K562 (cell line): ENCODE results near the gene OR2B6. TPM values are rescaled to one million over a fixed set of nuclear protein-coding genes. Genes with fewer than 3 reads are reported as not detected.

Experiments
- ATAC-seq: fragments of 200-7000 bp; cut with Tn5 transposase; 3 replicates; pipeline ENCODE4 v1.9.1; 2020; ENCODE audit warnings: moderate library complexity
- BruUV-seq: library from RNA; stranded (reverse); fragments of 400-500 nt; replicated peaks from 2 replicates; lab custom pipeline; 2021; lab: Mats Ljungman, UMichigan
- CTCF ChIA-PET: fragments of 300-600 bp; formaldehyde crosslinking; extraction: SDS; loops from one replicate; lab custom pipeline; 2021; ENCODE audit warnings: low intra/inter-chr PET ratio; lab: Yijun Ruan, JAX
- POLR2A ChIA-PET: fragments of 300-600, 350-650 bp; sonication (Branson Sonifier 250); formaldehyde crosslinking; extraction: SDS; loops from one replicate; lab custom pipeline; 2021; ENCODE audit warnings: antibody characterized with exemption, inconsistent platforms; lab: Yijun Ruan, JAX
- DNase-seq, 4 experiments: peaks; one replicate each; pipeline versions ENCODE4 v3.0.0 to v3.0.0-alpha.2; 2011 to 2018; ENCODE audit warnings: low spot score in 3 of 4, mixed read lengths in 3 of 4; ENCODE audit errors: extremely low read depth in 1 of 4
- FAIRE-seq: peaks from 2 replicates; lab custom pipeline; 2011; peaks lifted over from hg19 to GRCh38; lab: Jason Lieb, UNC
- H2AFZ ChIP-seq: 2 replicates; pipeline ENCODE4 v1.6.0; 2011; ENCODE audit warnings: low read depth, low read length, control low read depth, inconsistent platforms
- H3K27ac ChIP-seq: fragments of 200-600 bp; 3 replicates; pipeline ENCODE4 v1.8.0; 2011; ENCODE audit warnings: low read depth, mild to moderate bottlenecking, control low read depth, inconsistent platforms, low read length, moderate library complexity, mixed read lengths; ENCODE audit errors: extremely low read depth
- H3K27me3 ChIP-seq, 2 experiments: fragments of 300-600 bp in 1 of 2; 2 replicates in 1 of 2; 3 replicates in 1 of 2; pipeline versions ENCODE4 v1.6.0 to v1.8.0; 2011; ENCODE audit warnings: inconsistent platforms in 2 of 2, low read length in 2 of 2, mild to moderate bottlenecking in 1 of 2, mixed read lengths in 1 of 2, moderate library complexity in 1 of 2; ENCODE audit not compliant: control insufficient read depth in 2 of 2, insufficient read depth in 2 of 2
- H3K36me3 ChIP-seq: fragments of 300-600 bp; 3 replicates; pipeline ENCODE4 v1.8.0; 2011; ENCODE audit warnings: mild to moderate bottlenecking, low read length, inconsistent platforms; ENCODE audit not compliant: control insufficient read depth, insufficient read depth
- H3K4me1 ChIP-seq, 2 experiments: fragments of 200-600 bp in 1 of 2; replicated peaks in 1 of 2; 2 replicates in 1 of 2; 3 replicates in 1 of 2; pipeline versions ENCODE4 v1.5.1 to v1.8.0; 2011; ENCODE audit warnings: inconsistent platforms in 2 of 2, low read length in 2 of 2, mild to moderate bottlenecking in 1 of 2, mixed read lengths in 1 of 2, moderate library complexity in 1 of 2; ENCODE audit not compliant: control insufficient read depth in 2 of 2, insufficient read depth in 2 of 2
- H3K4me2 ChIP-seq: 2 replicates; pipeline ENCODE4 v1.6.1; 2011; ENCODE audit warnings: low read length, control low read depth, inconsistent platforms, mixed read lengths; ENCODE audit not compliant: insufficient read depth
- H3K4me3 ChIP-seq: fragments of 200-600 bp; sonication (generic), shearing (Covaris generic); 2 replicates; pipeline ENCODE4 v1.5.1; 2016; ENCODE audit warnings: control low read depth, inconsistent platforms
- H3K79me2 ChIP-seq: fragments of 200-600 bp; 3 replicates; pipeline ENCODE4 v1.8.0; 2011; ENCODE audit warnings: low read length, inconsistent platforms; ENCODE audit not compliant: control insufficient read depth, insufficient read depth
- H3K9ac ChIP-seq, 2 experiments: 2 replicates each; pipeline versions ENCODE4 v1.6.0 to v1.6.1; 2011; ENCODE audit warnings: low read depth in 2 of 2, low read length in 2 of 2, control low read depth in 1 of 2, inconsistent platforms in 1 of 2, mild to moderate bottlenecking in 1 of 2, mixed read lengths in 1 of 2; ENCODE audit not compliant: insufficient read depth in 1 of 2
- H3K9me1 ChIP-seq: one replicate; pipeline ENCODE4 v1.6.0; 2011; ENCODE audit warnings: inconsistent platforms, mild to moderate bottlenecking, low read length, moderate library complexity; ENCODE audit not compliant: control insufficient read depth, insufficient read depth
- H3K9me3 ChIP-seq: replicated peaks from 2 replicates; pipeline ENCODE4 v1.5.1; 2011; ENCODE audit warnings: low read depth, low read length, inconsistent platforms; ENCODE audit not compliant: control insufficient read depth, insufficient read depth
- H4K20me1 ChIP-seq: replicated peaks from 2 replicates; pipeline ENCODE4 v1.6.1; 2011; ENCODE audit warnings: low read length, inconsistent platforms, mixed read lengths; ENCODE audit not compliant: control insufficient read depth, insufficient read depth
- ATF1 ChIP-seq, 2 experiments: fragments of 450-650 bp in 1 of 2; IDR thresholded peaks; 2 replicates each; pipeline ENCODE4 v1.6.1; 2016; ENCODE audit warnings: missing compliant biosample characterization in 1 of 2, missing genetic modification characterization in 1 of 2
- C11orf30 ChIP-seq: fragments of 450-650 bp; IDR thresholded peaks from 2 replicates; pipeline ENCODE4 v1.6.1; 2016; ENCODE audit warnings: low read depth, mild to moderate bottlenecking
- CTBP1 ChIP-seq: fragments of 450-650 bp; IDR thresholded peaks from 2 replicates; pipeline ENCODE4 v1.6.1; 2016; ENCODE audit warnings: borderline replicate concordance
- DPF2 ChIP-seq: fragments of 450-650 bp; IDR thresholded peaks from 2 replicates; pipeline ENCODE4 v1.6.1; 2016
- ERF ChIP-seq: fragments of 450-650 bp; formaldehyde crosslinking; IDR thresholded peaks from 2 replicates; pipeline ENCODE4 v1.4.0; 2020; ENCODE audit warnings: mild to moderate bottlenecking, mixed read lengths
- FOXK2 ChIP-seq, 2 experiments: fragments of 450-650 bp; IDR thresholded peaks in 1 of 2; conservative IDR thresholded peaks in 1 of 2; 2 replicates each; pipeline ENCODE4 v1.6.1; 2016; ENCODE audit warnings: low read depth in 2 of 2, mild to moderate bottlenecking in 1 of 2
- GABPA ChIP-seq: fragments of 200-800 bp; sonication (Bioruptor generic); conservative IDR thresholded peaks from 2 replicates; pipeline ENCODE4 v1.6.1; 2016; ENCODE audit warnings: low read depth, missing genetic modification characterization, missing compliant biosample characterization
- NFE2L1 ChIP-seq: fragments of 450-650 bp; IDR thresholded peaks from 2 replicates; pipeline ENCODE4 v1.6.1; 2016; ENCODE audit warnings: missing genetic modification characterization, low read depth, mild to moderate bottlenecking, missing compliant biosample characterization, moderate library complexity, borderline replicate concordance
- NRF1 ChIP-seq, 2 experiments: fragments of 450-650 bp; IDR thresholded peaks in 1 of 2; conservative IDR thresholded peaks in 1 of 2; 2 replicates each; pipeline ENCODE4 v1.6.1; 2014; ENCODE audit warnings: mild to moderate bottlenecking in 2 of 2
- OTX1 ChIP-seq: fragments of 450-650 bp; formaldehyde crosslinking; IDR thresholded peaks from 2 replicates; pipeline ENCODE4 v1.4.0; 2022; ENCODE audit warnings: mild to moderate bottlenecking
- PHTF2 ChIP-seq: fragments of 250-450 bp; sonication (Bioruptor Pico); IDR thresholded peaks from 2 replicates; pipeline ENCODE4 v1.5.0; 2021; ENCODE audit warnings: mild to moderate bottlenecking
- PTTG1 ChIP-seq: fragments of 450-650 bp; IDR thresholded peaks from 2 replicates; pipeline ENCODE4 v1.6.1; 2016; ENCODE audit warnings: low read depth, mild to moderate bottlenecking, missing genetic modification characterization, missing compliant biosample characterization
- SNIP1 ChIP-seq: fragments of 450-650 bp; IDR thresholded peaks from 2 replicates; pipeline ENCODE4 v1.7.1; 2017; ENCODE audit warnings: low read depth, mild to moderate bottlenecking
- SRF ChIP-seq, 2 experiments: fragments of 250-450, 450-650 bp in 1 of 2; sonication (Bioruptor Pico) in 1 of 2; sonication (generic) in 1 of 2; formaldehyde crosslinking; IDR thresholded peaks; 2 replicates each; pipeline versions ENCODE4 v1.5.0 to v1.5.1; 2020 to 2022; ENCODE audit warnings: mild to moderate bottlenecking in 1 of 2, missing genetic modification reagents in 1 of 2
- THAP7 ChIP-seq: fragments of 250-450 bp; sonication (Bioruptor Pico); IDR thresholded peaks from 2 replicates; pipeline ENCODE4 v1.5.0; 2021
- ZBTB17 ChIP-seq: fragments of 450-650 bp; formaldehyde crosslinking; IDR thresholded peaks from 2 replicates; pipeline ENCODE4 v1.4.0; 2020; ENCODE audit warnings: mild to moderate bottlenecking
- ZFP36 ChIP-seq: fragments of 150-350 bp; IDR thresholded peaks from 2 replicates; pipeline ENCODE4 v1.6.1; 2018; ENCODE audit warnings: low read length, low read depth; ENCODE audit not compliant: partially characterized antibody
- ZNF212 ChIP-seq: fragments of 450-650 bp; formaldehyde crosslinking; IDR thresholded peaks from 2 replicates; pipeline ENCODE4 v1.4.0; 2020; ENCODE audit warnings: mild to moderate bottlenecking
- ZNF354B ChIP-seq: fragments of 250-450 bp; sonication (Bioruptor Pico); IDR thresholded peaks from 2 replicates; pipeline ENCODE4 v1.4.0; 2020
- ZNF668 ChIP-seq: fragments of 250-450 bp; sonication (Bioruptor Pico); IDR thresholded peaks from 2 replicates; pipeline ENCODE4 v1.8.0; 2022; ENCODE audit warnings: mild to moderate bottlenecking, inconsistent platforms
- ZNF76 ChIP-seq: fragments of 250-450 bp; sonication (Bioruptor Pico); IDR thresholded peaks from 2 replicates; pipeline ENCODE4 v1.4.0; 2020; ENCODE audit warnings: mild to moderate bottlenecking, moderate library complexity, borderline replicate concordance
- WGBS: fragments of 100-300 bp; shearing (Covaris generic); methylation state at CpG from one replicate; pipeline ENCODE4 v1.1.6; 2016; ENCODE audit warnings: low coverage, mixed read lengths; ENCODE audit not compliant: insufficient coverage; ENCODE audit errors: missing lambda C conversion rate; 5-methylcytosine and 5-hydroxymethylcytosine counted together
- in situ Hi-C: fragments of 300-500 bp; cut with MboI; formaldehyde crosslinking; loops from 4 replicates; pipeline ENCODE4 v1.15.0; 2018; ENCODE audit warnings: inconsistent platforms, mixed read lengths
- intact Hi-C: fragments of 100-400 bp; cut with micrococcal nuclease; formaldehyde crosslinking; loops from 2 replicates; pipeline ENCODE4 v1.14.2; 2022
- polyA plus RNA-seq, 8 experiments: library from polyadenylated mRNA; depleted of rRNA in 4 of 8; stranded (reverse) in 5 of 8; unstranded in 3 of 8; fragments of >200 nt; fragmentation: Nextera tagmentation in 2 of 8; fragmentation: Illumina TruSeq in 1 of 8; extraction: Ambion mirVana in 2 of 8; extraction: Trizol in 1 of 8; gene quantifications; 2 replicates each; pipeline versions ENCODE4 v1.2.1 to v1.2.3, GENCODE V29; 2011 to 2014; ENCODE audit warnings: inconsistent platforms in 1 of 8, missing spikeins in 1 of 8
- total RNA-seq, 7 experiments: library from RNA; depleted of rRNA in 6 of 7; stranded (reverse); fragments of >200 nt in 6 of 7; fragmentation: Illumina TruSeq in 2 of 7; extraction: Trizol in 2 of 7; gene quantifications; 2 replicates each; pipeline versions ENCODE4 v1.2.1 to v1.2.3, GENCODE V29; 2011 to 2021; ENCODE audit warnings: low replicate concordance in 1 of 7
- TF ChIP-seq, protein P1 (sequence below): fragments of 450-650 bp; formaldehyde crosslinking; IDR thresholded peaks from 2 replicates; pipeline ENCODE4 v1.4.0; 2020; ENCODE audit warnings: mild to moderate bottlenecking, moderate library complexity

The OR2B6 gene
- total and polyA plus RNA-seq, 9 of the 15 experiments (the other 6 are each of a cell fraction or from before 2014, with no cell fraction given): 1.9 to 18.7 (median 4.4) TPM

DNA sequence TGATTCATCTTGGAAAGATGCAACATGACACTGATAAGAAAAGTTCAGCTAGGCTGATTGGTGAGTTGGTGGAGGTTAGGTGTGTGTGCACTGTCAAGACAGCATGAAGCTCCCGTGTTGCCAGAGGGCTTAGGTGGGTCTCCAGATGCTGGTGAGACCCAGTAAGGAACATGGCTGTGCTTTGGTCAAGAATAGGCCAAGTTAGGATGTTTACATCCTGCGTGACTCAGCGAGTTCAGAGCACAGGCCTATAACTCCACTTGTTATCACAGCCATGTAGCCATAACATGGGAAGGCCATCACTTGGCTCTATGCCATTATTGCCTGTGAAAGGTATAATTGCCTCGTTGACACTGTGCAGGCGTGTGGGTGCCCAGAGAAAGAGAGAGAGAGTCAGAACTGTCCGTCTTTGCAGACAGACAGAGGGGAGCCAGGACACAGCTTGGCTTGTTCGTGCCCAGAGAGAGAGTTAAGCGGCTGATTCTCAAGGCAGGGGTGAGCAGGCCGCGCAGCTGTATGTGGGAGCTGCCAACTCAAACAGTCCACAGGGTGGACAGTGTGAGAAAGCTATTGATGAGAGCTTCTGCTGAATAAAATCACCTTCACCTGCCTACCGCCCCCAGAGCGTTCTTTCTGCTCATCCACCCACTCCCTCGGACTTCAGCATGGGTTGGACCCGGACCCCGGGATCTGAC lies 43.5 kb downstream of the OR2B6 start:
- intact Hi-C loops (no loop called here), in situ Hi-C loops (no loop called here)
- H3K4me2 ChIP-seq: no peak overlapping the region
- H3K4me3 ChIP-seq: no peak overlapping the region
- DNase-seq (peak in 1 of 4 experiments; percentile 63), FAIRE-seq (peak; percentile 72), ATAC-seq (peak; percentile 59)
- H3K9me1 ChIP-seq: no peaks in the 10 kb centered on the region
- ChIA-PET CTCF (no interaction called here), POLR2A (no interaction called here)
- no peak overlapping the region for H2AFZ ChIP-seq
- no peaks in the 10 kb centered on the region for H3K9me3 ChIP-seq
- H4K20me1 ChIP-seq: no peaks in the 10 kb centered on the region
- no peaks in the 10 kb centered on the region for H3K36me3 ChIP-seq
- H3K27me3 ChIP-seq: no peaks in the 10 kb centered on the region
- H3K79me2 ChIP-seq: no peaks in the 10 kb centered on the region
- no peak overlapping the region for H3K27ac ChIP-seq
- no TSS peak for BruUV-seq
- no peak overlapping the region for H3K9ac ChIP-seq
- peaks cover 8 to 21% of the 10 kb centered on the region in 2 experiments for H3K4me1 ChIP-seq
- WGBS: 45% methylated on average over 15 of the region's 15 CpGs
- TF ChIP-seq C11orf30: peak; percentile 87
- peak; percentile 90 for TF ChIP-seq ZNF76 (CRISPR knock-in tag)
- TF ChIP-seq SRF (CRISPR knock-in tag; IDR thresholded peaks at IDR 0.05): no peak
- 0 out of 2 replicates have a peak, but pooled peaks have one; percentile 46 for TF ChIP-seq PHTF2 (CRISPR knock-in tag)
- TF ChIP-seq ZNF668 (CRISPR knock-in tag): peak; percentile 68; the same call in 1 of the 2 replicates
- TF ChIP-seq ZNF212 (CRISPR knock-in tag): peak; percentile 82; the same call in 1 of the 2 replicates
- TF ChIP-seq ZFP36: no peak
- TF ChIP-seq FOXK2 (conservative IDR thresholded peaks at IDR 0.05 in 1 of 2, IDR thresholded peaks at IDR 0.05 in 1 of 2; ENCODE audit: low read depth in 2 of 2): peak; percentile 94 to 96
- peak; percentile 96 for TF ChIP-seq PTTG1 (tag)
- peak; percentile 73; the same call in 1 of the 2 replicates for TF ChIP-seq ZNF354B
- peak; percentile 76 for TF ChIP-seq NFE2L1 (tag)
- no peak for TF ChIP-seq SNIP1
- TF ChIP-seq GABPA: peak; percentile 69
- TF ChIP-seq OTX1 (CRISPR knock-in tag): peak; percentile 88; the same call in 1 of the 2 replicates
- TF ChIP-seq ZBTB17 (CRISPR knock-in tag): peak; percentile 92
- no peak for TF ChIP-seq ATF1 (CRISPR knock-in tag; IDR thresholded peaks at IDR 0.05)
- TF ChIP-seq ATF1 (tag; IDR thresholded peaks at IDR 0.05): peak; percentile 46; the same call in 1 of the 2 replicates
- TF ChIP-seq THAP7 (CRISPR knock-in tag): peak; percentile 57; the same call in 1 of the 2 replicates
- TF ChIP-seq ERF (CRISPR knock-in tag): peak; percentile 94
- TF ChIP-seq, protein P1, sequence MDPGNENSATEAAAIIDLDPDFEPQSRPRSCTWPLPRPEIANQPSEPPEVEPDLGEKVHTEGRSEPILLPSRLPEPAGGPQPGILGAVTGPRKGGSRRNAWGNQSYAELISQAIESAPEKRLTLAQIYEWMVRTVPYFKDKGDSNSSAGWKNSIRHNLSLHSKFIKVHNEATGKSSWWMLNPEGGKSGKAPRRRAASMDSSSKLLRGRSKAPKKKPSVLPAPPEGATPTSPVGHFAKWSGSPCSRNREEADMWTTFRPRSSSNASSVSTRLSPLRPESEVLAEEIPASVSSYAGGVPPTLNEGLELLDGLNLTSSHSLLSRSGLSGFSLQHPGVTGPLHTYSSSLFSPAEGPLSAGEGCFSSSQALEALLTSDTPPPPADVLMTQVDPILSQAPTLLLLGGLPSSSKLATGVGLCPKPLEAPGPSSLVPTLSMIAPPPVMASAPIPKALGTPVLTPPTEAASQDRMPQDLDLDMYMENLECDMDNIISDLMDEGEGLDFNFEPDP (CRISPR knock-in tag): peak; percentile 79; the same call in 1 of the 2 replicates
- peak; percentile 39; the same call in 1 of the 2 replicates for TF ChIP-seq CTBP1
- peak; percentile 69 for TF ChIP-seq DPF2
- no peak; a peak in 1 of 4 replicates for TF ChIP-seq NRF1 (conservative IDR thresholded peaks at IDR 0.05 in 1 of 2, IDR thresholded peaks at IDR 0.05 in 1 of 2)
